ENCODE measurements around the gene DDX1.

The DDX1 gene

GRCh38 chr2:15582710-15583357, 8.8 kb upstream of the DDX1 start:
- no peak for DNase-seq (ENCODE audit: low read depth)
- TF ChIP-seq, protein P1, sequence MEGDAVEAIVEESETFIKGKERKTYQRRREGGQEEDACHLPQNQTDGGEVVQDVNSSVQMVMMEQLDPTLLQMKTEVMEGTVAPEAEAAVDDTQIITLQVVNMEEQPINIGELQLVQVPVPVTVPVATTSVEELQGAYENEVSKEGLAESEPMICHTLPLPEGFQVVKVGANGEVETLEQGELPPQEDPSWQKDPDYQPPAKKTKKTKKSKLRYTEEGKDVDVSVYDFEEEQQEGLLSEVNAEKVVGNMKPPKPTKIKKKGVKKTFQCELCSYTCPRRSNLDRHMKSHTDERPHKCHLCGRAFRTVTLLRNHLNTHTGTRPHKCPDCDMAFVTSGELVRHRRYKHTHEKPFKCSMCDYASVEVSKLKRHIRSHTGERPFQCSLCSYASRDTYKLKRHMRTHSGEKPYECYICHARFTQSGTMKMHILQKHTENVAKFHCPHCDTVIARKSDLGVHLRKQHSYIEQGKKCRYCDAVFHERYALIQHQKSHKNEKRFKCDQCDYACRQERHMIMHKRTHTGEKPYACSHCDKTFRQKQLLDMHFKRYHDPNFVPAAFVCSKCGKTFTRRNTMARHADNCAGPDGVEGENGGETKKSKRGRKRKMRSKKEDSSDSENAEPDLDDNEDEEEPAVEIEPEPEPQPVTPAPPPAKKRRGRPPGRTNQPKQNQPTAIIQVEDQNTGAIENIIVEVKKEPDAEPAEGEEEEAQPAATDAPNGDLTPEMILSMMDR (IDR thresholded peaks at IDR 0.05; ENCODE audit: control insufficient read depth, insufficient read depth, low read depth, low read length, missing control alignments): no peak
- no peak overlapping the region for H3K4me3 ChIP-seq (ENCODE audit: control insufficient read depth, low read depth, low read length)

GRCh38 chr2:15583826-15584225, 7.8 kb upstream of the DDX1 start:
- no peak overlapping the region for H3K4me3 ChIP-seq (ENCODE audit: control insufficient read depth, low read depth, low read length)
- no peak for DNase-seq (ENCODE audit: low read depth)
- TF ChIP-seq, protein P1 (IDR thresholded peaks at IDR 0.05; ENCODE audit: control insufficient read depth, insufficient read depth, low read depth, low read length, missing control alignments): no peak

DNA sequence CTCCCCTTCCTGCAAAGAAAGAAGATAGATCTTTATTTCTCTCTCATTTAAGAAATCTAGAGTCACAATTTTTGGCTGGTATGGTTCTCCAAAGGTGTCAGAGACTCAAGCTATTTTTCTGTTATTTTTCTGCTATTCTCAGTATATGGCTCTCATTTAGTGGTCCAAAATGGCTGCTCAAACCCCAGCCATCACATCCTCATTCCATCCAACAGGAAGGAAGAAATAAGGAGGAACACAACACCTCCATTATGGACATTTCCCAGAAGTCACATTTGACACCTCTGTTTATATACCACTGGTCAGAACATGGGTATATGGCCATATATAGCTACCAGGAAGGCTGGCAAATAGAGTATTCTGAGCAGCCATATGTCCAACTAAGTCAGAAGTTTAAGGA, 7.4 kb upstream of the DDX1 start:
- TF ChIP-seq, protein P1 (IDR thresholded peaks at IDR 0.05; ENCODE audit: control insufficient read depth, insufficient read depth, low read depth, low read length, missing control alignments): no peak
- no peak for DNase-seq (ENCODE audit: low read depth)
- H3K4me3 ChIP-seq (ENCODE audit: control insufficient read depth, low read depth, low read length): no peak overlapping the region

- DNase-seq (ENCODE audit: low read depth): no peak
Observed at GRCh38 chr2:15584767-15585469, 6.8 kb upstream of the DDX1 start.

DNA sequence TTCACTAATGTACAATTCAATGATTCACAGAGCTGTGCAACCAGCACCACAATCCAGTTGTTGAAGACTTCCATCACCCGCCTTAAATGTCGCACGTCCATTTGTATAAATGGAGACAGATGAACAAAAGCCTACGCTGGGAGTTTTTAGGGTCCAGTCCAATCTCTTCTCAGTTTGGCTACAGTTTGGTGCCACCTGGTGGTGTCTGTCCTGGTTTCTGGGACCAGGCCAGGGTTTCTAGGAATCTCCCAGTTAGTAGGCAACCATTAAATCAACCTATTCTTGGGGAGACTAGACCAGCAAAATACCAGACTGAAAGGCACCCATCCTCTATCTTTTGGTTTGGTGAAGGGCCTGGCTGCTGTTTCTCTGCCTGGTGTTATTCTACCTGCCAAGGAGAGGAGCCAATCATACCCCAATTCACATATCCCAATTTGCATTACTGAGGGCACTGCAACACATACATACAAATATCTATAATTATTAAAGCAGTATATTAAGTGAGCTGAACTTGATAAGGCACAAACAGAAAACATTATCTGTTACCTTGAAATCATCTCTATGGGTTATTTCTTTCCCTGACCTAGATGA, 3.2 kb upstream of the DDX1 start:
- TF ChIP-seq, protein P1 (IDR thresholded peaks at IDR 0.05; ENCODE audit: control insufficient read depth, insufficient read depth, low read depth, low read length, missing control alignments): peak; percentile 73
- peak; percentile 1 for DNase-seq (ENCODE audit: low read depth)
- no peak overlapping the region for H3K4me3 ChIP-seq (ENCODE audit: control insufficient read depth, low read depth, low read length)

More at GRCh38 chr2:15584767-15585469, 6.8 kb upstream of the DDX1 start:
- no peak overlapping the region for H3K4me3 ChIP-seq (ENCODE audit: control insufficient read depth, low read depth, low read length)
- TF ChIP-seq, protein P1 (IDR thresholded peaks at IDR 0.05; ENCODE audit: control insufficient read depth, insufficient read depth, low read depth, low read length, missing control alignments): no peak

GRCh38 chr2:15591373-15591691, 336 bp upstream of the DDX1 start:
- peak overlapping the region; percentile 87 for H3K4me3 ChIP-seq (ENCODE audit: control insufficient read depth, low read depth, low read length)
- no peak for DNase-seq (ENCODE audit: low read depth)
- TF ChIP-seq, protein P1 (IDR thresholded peaks at IDR 0.05; ENCODE audit: control insufficient read depth, insufficient read depth, low read depth, low read length, missing control alignments): no peak

Measured in AG09309 (cell line).